OCI-LY3 (cell line): ENCODE results near the gene ACTR1A.

Experiments used
- H2AFZ ChIP-seq: fragments of 200-600, 300-600 bp; shearing (Covaris generic); 2 replicates; pipeline ENCODE4 v1.6.0; 2014; ENCODE audit warnings: antibody characterized with exemption, low read depth, low read length
- H3K27ac ChIP-seq: fragments of 200-600, 300-600 bp; sonication (generic); 2 replicates; pipeline ENCODE4 v1.5.1; 2014; ENCODE audit warnings: mild to moderate bottlenecking, low read length, moderate library complexity, mixed read lengths
- H3K27me3 ChIP-seq: fragments of 200-600, 300-600 bp; sonication (generic); 2 replicates; pipeline ENCODE4 v1.6.1; 2014; ENCODE audit warnings: low read depth, low read length, mixed read lengths
- H3K36me3 ChIP-seq: fragments of 200-600, 300-600 bp; sonication (generic); replicated peaks from 2 replicates; pipeline ENCODE3; 2014; ENCODE audit warnings: low read depth, low read length, mixed read lengths
- H3K4me1 ChIP-seq: fragments of 300-600, 200-600 bp; sonication (generic); 2 replicates; pipeline ENCODE4 v1.6.1; 2014; ENCODE audit warnings: low read length, mixed read lengths
- H3K4me2 ChIP-seq: fragments of 200-600, 300-600 bp; sonication (generic); 2 replicates; pipeline ENCODE4 v1.6.1; 2014; ENCODE audit warnings: low read length, mixed read lengths
- H3K4me3 ChIP-seq: fragments of 300-600, 200-600 bp; sonication (generic); 2 replicates; pipeline ENCODE4 v1.5.1; 2014; ENCODE audit warnings: antibody characterized with exemption, mild to moderate bottlenecking, low read length, moderate library complexity
- H3K79me2 ChIP-seq: fragments of 300-600, 200-600 bp; shearing (Covaris generic); 2 replicates; pipeline ENCODE4 v1.6.1; 2014; ENCODE audit warnings: mild to moderate bottlenecking, low read length, mixed read lengths
- H3K9ac ChIP-seq: fragments of 300-600, 200-600 bp; shearing (Covaris generic); 2 replicates; pipeline ENCODE4 v1.6.0; 2014; ENCODE audit warnings: mild to moderate bottlenecking, low read length, moderate library complexity
- H3K9me3 ChIP-seq: fragments of 200-600, 300-600 bp; shearing (Covaris generic); 2 replicates; pipeline ENCODE4 v1.6.1; 2014; ENCODE audit warnings: low read length, mixed read lengths; ENCODE audit not compliant: insufficient read depth
- H4K20me1 ChIP-seq: fragments of 200-600, 300-600 bp; sonication (generic); 2 replicates; pipeline ENCODE4 v1.6.1; 2016; ENCODE audit warnings: low read length, mixed read lengths; ENCODE audit not compliant: insufficient read depth
- CTCF ChIP-seq: fragments of 200-600, 300-600 bp; sonication (generic); IDR thresholded peaks from 2 replicates; pipeline ENCODE4 v1.5.1; 2014; ENCODE audit warnings: antibody characterized with exemption, low read length, low read depth
- EZH2phosphoT487 ChIP-seq: fragments of 200-600 bp; shearing (Covaris generic); IDR thresholded peaks from 2 replicates; pipeline ENCODE4 v1.6.1; 2018; ENCODE audit warnings: antibody characterized with exemption, mixed run types, low read depth

ACTR1A gene

DNA sequence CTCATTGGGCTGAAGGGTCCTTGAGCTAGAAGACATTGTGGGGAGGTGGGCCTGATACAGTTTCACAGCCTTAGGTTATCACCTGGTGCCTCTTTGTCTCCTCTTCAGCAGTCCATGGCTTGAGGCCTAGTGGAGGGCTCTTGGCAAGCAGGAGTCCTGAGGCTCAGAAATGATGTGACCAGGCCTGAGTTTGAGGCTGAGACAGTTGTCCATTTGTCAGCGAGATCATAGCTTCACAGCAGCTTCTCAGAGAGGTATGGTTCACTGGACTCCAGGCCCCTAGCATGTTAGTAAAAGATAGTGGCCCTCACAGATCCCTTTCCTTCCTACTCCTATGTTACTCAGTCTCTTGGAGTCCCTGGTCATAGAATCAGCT lies 20.4 kb upstream of the ACTR1A start:
- no peak overlapping the region for H3K4me2 ChIP-seq
- H3K79me2 ChIP-seq, result no peaks in the 10 kb centered on the region
- no peaks in the 10 kb centered on the region for H3K4me1 ChIP-seq
- H3K4me3 ChIP-seq, result no peak overlapping the region
- H4K20me1 ChIP-seq, result no peaks in the 10 kb centered on the region
- no peak overlapping the region for H3K27ac ChIP-seq
- no peaks in the 10 kb centered on the region for H3K9me3 ChIP-seq
- no peaks in the 10 kb centered on the region for H3K36me3 ChIP-seq
- no peak overlapping the region for H2AFZ ChIP-seq
- no peak overlapping the region for H3K9ac ChIP-seq
- TF ChIP-seq EZH2phosphoT487 (no peak), CTCF (no peak)
- H3K27me3 ChIP-seq, result no peaks in the 10 kb centered on the region

DNA sequence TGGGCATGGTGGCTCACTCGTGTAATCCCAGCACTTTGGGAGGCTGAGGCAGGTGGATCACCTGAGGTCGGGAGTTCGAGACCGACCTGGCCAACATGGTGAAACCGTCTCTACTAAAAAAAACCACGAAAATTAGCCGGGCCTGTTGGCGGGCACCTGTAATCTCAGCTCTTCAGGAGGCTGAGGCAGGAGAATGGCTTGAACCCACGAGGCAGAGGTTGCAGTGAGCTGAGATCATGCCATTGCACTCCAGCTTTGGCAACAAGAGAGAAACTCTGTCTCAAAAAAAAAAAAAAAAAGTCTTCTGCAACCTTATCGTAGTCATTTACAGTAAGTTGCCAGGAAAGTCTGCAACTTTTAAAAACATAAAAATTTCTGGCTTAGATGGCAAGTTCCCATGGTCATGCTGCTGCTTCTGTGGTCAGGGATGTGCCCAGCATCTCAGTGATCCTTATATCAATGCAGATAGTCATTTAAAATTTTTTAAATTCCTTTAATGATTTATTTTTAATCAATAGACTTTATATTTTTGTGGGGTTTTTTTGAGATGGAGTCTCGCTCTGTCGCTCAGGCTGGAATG lies 16.8 kb upstream of the ACTR1A start:
- Histone ChIP-seq H3K27ac (no peak overlapping the region), H3K36me3 (no peaks in the 10 kb centered on the region), H3K79me2 (no peaks in the 10 kb centered on the region), H3K9me3 (no peaks in the 10 kb centered on the region), H2AFZ (no peak overlapping the region), H3K4me2 (no peak overlapping the region), H3K27me3 (no peaks in the 10 kb centered on the region), H3K9ac (no peak overlapping the region), H3K4me3 (no peak overlapping the region), H3K4me1 (no peaks in the 10 kb centered on the region), H4K20me1 (no peaks in the 10 kb centered on the region)
- TF ChIP-seq EZH2phosphoT487, result no peak
- TF ChIP-seq CTCF, result no peak

DNA sequence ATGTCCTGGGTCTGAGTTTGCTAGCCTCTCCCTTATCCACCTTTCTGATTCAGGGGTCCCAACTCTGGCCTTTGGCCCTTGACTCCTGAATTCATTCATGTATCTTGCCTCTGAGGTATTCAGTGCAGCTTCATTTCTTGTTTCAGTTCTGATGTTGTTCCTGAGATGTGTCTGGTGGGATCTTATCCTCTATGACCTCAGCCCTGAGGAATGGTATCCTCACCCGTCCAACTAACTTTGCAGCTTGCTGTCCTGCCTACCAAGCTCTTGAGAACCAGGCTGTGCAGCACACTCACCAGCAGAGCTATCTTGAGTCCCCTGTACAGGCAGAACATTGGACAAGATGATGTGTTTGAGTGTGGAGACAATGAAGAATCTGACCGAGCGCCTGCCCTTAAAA lies 15.0 kb upstream of the ACTR1A start:
- Histone ChIP-seq H3K9me3 (no peaks in the 10 kb centered on the region), H3K4me2 (no peak overlapping the region), H4K20me1 (no peaks in the 10 kb centered on the region), H2AFZ (no peak overlapping the region), H3K9ac (no peak overlapping the region), H3K4me3 (no peak overlapping the region), H3K27ac (no peak overlapping the region), H3K27me3 (no peaks in the 10 kb centered on the region), H3K4me1 (no peaks in the 10 kb centered on the region), H3K36me3 (no peaks in the 10 kb centered on the region), H3K79me2 (no peaks in the 10 kb centered on the region)
- TF ChIP-seq EZH2phosphoT487 (no peak), CTCF (no peak)

- no peak for TF ChIP-seq CTCF
- no peak for TF ChIP-seq EZH2phosphoT487
- Histone ChIP-seq H4K20me1 (no peaks in the 10 kb centered on the region), H3K4me1 (peaks cover 14% of the 10 kb centered on the region), H3K27ac (no peak overlapping the region), H3K9me3 (no peaks in the 10 kb centered on the region), H3K36me3 (no peaks in the 10 kb centered on the region), H2AFZ (no peak overlapping the region), H3K4me2 (no peak overlapping the region), H3K79me2 (no peaks in the 10 kb centered on the region), H3K27me3 (no peaks in the 10 kb centered on the region), H3K4me3 (no peak overlapping the region), H3K9ac (no peak overlapping the region)
Observed at GRCh38 chr10:102515724-102516123, 13.2 kb upstream of the ACTR1A start.
